Left ventricle myocardium inferior (tissue), 1 donor: ENCODE data around the gene TICAM1. TPM values are rescaled to one million over a fixed set of nuclear protein-coding genes. Genes with fewer than 3 reads are reported as not detected.

ENCODE experiments used
- DNase-seq: peaks from one replicate; pipeline ENCODE4 v3.0.0-alpha.2; 2020
- H3K27ac ChIP-seq: fragments of 200-600 bp; replicated peaks from 2 replicates; pipeline ENCODE4 v1.8.0; 2021
- H3K27me3 ChIP-seq: fragments of 200-600 bp; 2 replicates; pipeline ENCODE4 v1.8.0; 2021; ENCODE audit warnings: low read depth
- H3K36me3 ChIP-seq: fragments of 200-600 bp; 2 replicates; pipeline ENCODE4 v1.8.0; 2021
- H3K4me1 ChIP-seq: fragments of 200-600 bp; 2 replicates; pipeline ENCODE4 v1.8.0; 2021
- H3K4me3 ChIP-seq: fragments of 200-600 bp; 2 replicates; pipeline ENCODE4 v1.8.0; 2021; ENCODE audit warnings: mild to moderate bottlenecking, moderate library complexity
- H3K9me3 ChIP-seq: fragments of 200-600 bp; replicated peaks from 2 replicates; pipeline ENCODE4 v1.8.0; 2021
- CTCF ChIP-seq: fragments of 200-600 bp; IDR thresholded peaks from 2 replicates; pipeline ENCODE4 v1.8.0; 2021; ENCODE audit warnings: antibody characterized with exemption, mild to moderate bottlenecking, borderline replicate concordance
- intact Hi-C: fragments of 100-400 bp; cut with micrococcal nuclease; formaldehyde crosslinking; loops from one replicate; pipeline ENCODE4 v1.11.0; 2022
- total RNA-seq: library from RNA; stranded (reverse); fragmentation: NEBNext Ultra II Directional; extraction: Animal tissue kit (Norgen Biotek cat#: 25700); gene quantifications from one replicate; pipeline ENCODE4 v1.2.1, GENCODE V29; 2021
- donor health status: DM: no; HTN: yes; CAD: no; lungs with severe emphysema.

TICAM1 gene
- total RNA-seq, 1 donor from 2014 or later, result 6.1 TPM

- intact Hi-C loops, result no loop called here
- no peak overlapping the region for H3K27ac ChIP-seq
- peaks cover 13% of the 10 kb centered on the region for H3K4me1 ChIP-seq
- no peaks in the 10 kb centered on the region for H3K36me3 ChIP-seq
- H3K9me3 ChIP-seq, result no peaks in the 10 kb centered on the region
- TF ChIP-seq CTCF, result no peak
- H3K4me3 ChIP-seq, result no peak overlapping the region
- no peak for DNase-seq
- no peaks in the 10 kb centered on the region for H3K27me3 ChIP-seq
Measured at GRCh38 chr19:4871711-4872110, 40.2 kb upstream of the TICAM1 start.

- no peak for DNase-seq
- Histone ChIP-seq H3K9me3 (no peaks in the 10 kb centered on the region), H3K4me3 (no peak overlapping the region), H3K4me1 (peaks cover 20% of the 10 kb centered on the region), H3K27ac (no peak overlapping the region), H3K36me3 (no peaks in the 10 kb centered on the region), H3K27me3 (no peaks in the 10 kb centered on the region)
- TF ChIP-seq CTCF, result no peak
- intact Hi-C loops, result no loop called here
Measured at GRCh38 chr19:4870025-4870700, 38.7 kb upstream of the TICAM1 start.

- no peaks in the 10 kb centered on the region for H3K36me3 ChIP-seq
- intact Hi-C loops, result no loop called here
- no peaks in the 10 kb centered on the region for H3K9me3 ChIP-seq
- H3K4me1 ChIP-seq, result peaks cover 20% of the 10 kb centered on the region
- DNase-seq, result no peak
- H3K27ac ChIP-seq, result no peak overlapping the region
- peak overlapping the region; percentile 94 for H3K4me3 ChIP-seq
- TF ChIP-seq CTCF, result no peak
- no peaks in the 10 kb centered on the region for H3K27me3 ChIP-seq
Measured at GRCh38 chr19:4868286-4868834, 36.8 kb upstream of the TICAM1 start.

- TF ChIP-seq CTCF, result no peak
- intact Hi-C loops, result no loop called here
- peaks cover 20% of the 10 kb centered on the region for H3K4me1 ChIP-seq
Measured at GRCh38 chr19:4867534-4868285, 36.2 kb upstream of the TICAM1 start, which contains the start of gene PLIN3. TSS of gene PLIN3 (minus strand) at chr19:4867667. CDS start at chr19:4861394, 6,273 bp downstream.

GRCh38 chr19:4866595-4867424 is 35.3 kb upstream of the TICAM1 start:
- TF ChIP-seq CTCF, result no peak
- Histone ChIP-seq H3K27me3 (no peaks in the 10 kb centered on the region), H3K9me3 (no peaks in the 10 kb centered on the region), H3K4me1 (peaks cover 20% of the 10 kb centered on the region), H3K4me3 (peak overlapping the region; percentile 94), H3K36me3 (no peaks in the 10 kb centered on the region), H3K27ac (peak overlapping the region; percentile 86)
- peak; percentile 57 for DNase-seq
- intact Hi-C loops, result no loop called here

More at GRCh38 chr19:4867534-4868285, 36.2 kb upstream of the TICAM1 start, which contains the start of gene PLIN3:
- Histone ChIP-seq H3K4me3 (peak within 1 kb of the TSS; percentile 94), H3K27ac (peak within 1 kb of the TSS; percentile 86), H3K27me3 (no peaks in the 10 kb centered on the region), H3K36me3 (no peaks in the 10 kb centered on the region), H3K9me3 (no peaks in the 10 kb centered on the region)
- peak; percentile 98 for DNase-seq
